HepG2 (cell line): ENCODE results near the gene ATAD3A. TPM values are rescaled to one million over a fixed set of nuclear protein-coding genes. Genes with fewer than 3 reads are reported as not detected.

ENCODE experiments used
- CENPX ChIP-seq: sonication (generic); formaldehyde crosslinking; IDR thresholded peaks from 2 replicates; pipeline ENCODE4 v1.9.0; 2021; ENCODE audit warnings: mild to moderate bottlenecking, missing genetic modification reagents, moderate library complexity
- CERS6 ChIP-seq: sonication (generic); formaldehyde crosslinking; IDR thresholded peaks from 2 replicates; pipeline ENCODE4 v1.5.0; 2020; ENCODE audit warnings: missing genetic modification reagents
- GMEB1 ChIP-seq: sonication (generic); formaldehyde crosslinking; IDR thresholded peaks from 2 replicates; pipeline ENCODE4 v1.5.1; 2020; ENCODE audit warnings: missing genetic modification reagents, mild to moderate bottlenecking, borderline replicate concordance
- GPN1 ChIP-seq: sonication (generic); formaldehyde crosslinking; IDR thresholded peaks from 2 replicates; pipeline ENCODE4 v1.5.1; 2020; ENCODE audit warnings: missing genetic modification reagents, borderline replicate concordance
- HNF4G ChIP-seq, 2 experiments: sonication (generic) in 1 of 2; formaldehyde crosslinking in 1 of 2; IDR thresholded peaks; 2 replicates each; pipeline versions ENCODE4 v1.4.0 to v1.6.1; 2011 to 2020; ENCODE audit warnings: borderline replicate concordance in 2 of 2, low read depth in 2 of 2, mild to moderate bottlenecking in 2 of 2, low read length in 1 of 2, missing genetic modification reagents in 1 of 2, moderate library complexity in 1 of 2
- KIAA2018 ChIP-seq: sonication (generic); formaldehyde crosslinking; IDR thresholded peaks from 2 replicates; pipeline ENCODE4 v1.5.0; 2020; ENCODE audit warnings: mild to moderate bottlenecking, missing genetic modification reagents, borderline replicate concordance
- MAFK ChIP-seq, 2 experiments: IDR thresholded peaks in 1 of 2; conservative IDR thresholded peaks in 1 of 2; 2 replicates each; pipeline ENCODE4 v1.6.1; 2011; ENCODE audit warnings: improper control_type of control experiment in 2 of 2, low read length in 2 of 2
- PLRG1 ChIP-seq: fragments of 450-650 bp; conservative IDR thresholded peaks from 2 replicates; pipeline ENCODE4 v1.6.1; 2016
- SALL1 ChIP-seq: sonication (generic); formaldehyde crosslinking; IDR thresholded peaks from 2 replicates; pipeline ENCODE4 v1.8.0; 2022; ENCODE audit warnings: mild to moderate bottlenecking, missing genetic modification reagents
- THRA ChIP-seq: sonication (generic); formaldehyde crosslinking; IDR thresholded peaks from 2 replicates; pipeline ENCODE4 v1.4.0; 2020; ENCODE audit warnings: missing genetic modification reagents, borderline replicate concordance
- THYN1 ChIP-seq: sonication (generic); formaldehyde crosslinking; IDR thresholded peaks from 2 replicates; pipeline ENCODE4 v1.8.1; 2023; ENCODE audit warnings: low read depth, mild to moderate bottlenecking, moderate library complexity, missing genetic modification reagents, borderline replicate concordance
- WIZ ChIP-seq: sonication (generic); formaldehyde crosslinking; IDR thresholded peaks from 2 replicates; pipeline ENCODE4 v1.5.1; 2020; ENCODE audit warnings: mild to moderate bottlenecking, missing genetic modification reagents
- ZNF34 ChIP-seq: sonication (generic); formaldehyde crosslinking; IDR thresholded peaks from 2 replicates; pipeline ENCODE4 v1.4.0; 2020; ENCODE audit warnings: mild to moderate bottlenecking, missing genetic modification reagents, borderline replicate concordance
- ZNF382 ChIP-seq: sonication (generic); formaldehyde crosslinking; IDR thresholded peaks from 2 replicates; pipeline ENCODE4 v1.5.0; 2020; ENCODE audit warnings: missing genetic modification reagents, mild to moderate bottlenecking, borderline replicate concordance
- ZNF776 ChIP-seq: sonication (generic); formaldehyde crosslinking; IDR thresholded peaks from 2 replicates; pipeline ENCODE4 v1.4.0; 2020; ENCODE audit warnings: mild to moderate bottlenecking, missing genetic modification reagents
- ZSCAN30 ChIP-seq: sonication (generic); formaldehyde crosslinking; IDR thresholded peaks from 2 replicates; pipeline ENCODE4 v1.5.0; 2020; ENCODE audit warnings: mild to moderate bottlenecking, missing genetic modification reagents
- polyA plus RNA-seq, 8 experiments: library from polyadenylated mRNA; depleted of rRNA in 3 of 8; stranded (reverse) in 7 of 8; unstranded in 1 of 8; fragments of >200 nt; fragmentation: Illumina TruSeq in 4 of 8; extraction: Trizol in 4 of 8; gene quantifications; 2 replicates each; pipeline versions ENCODE4 v1.2.1 to v1.2.3, GENCODE V29; 2011 to 2016; ENCODE audit warnings: low read depth in 4 of 8, missing spikeins in 1 of 8, mixed read lengths in 1 of 8; ENCODE audit not compliant: insufficient read depth in 1 of 8
- total RNA-seq, 5 experiments: library from RNA; depleted of rRNA; stranded (reverse); fragments of >200 nt; fragmentation: Illumina TruSeq; extraction: Trizol; gene quantifications; 2 replicates each; pipeline ENCODE4 v1.2.3, GENCODE V29; 2016; ENCODE audit warnings: low read depth in 1 of 5

Gene ATAD3A
- total and polyA plus RNA-seq, 2 of the 13 experiments (the other 11 are each of a cell fraction or from before 2014, with no cell fraction given): 10.6 to 49.0 TPM

- no peak for TF ChIP-seq KIAA2018 (CRISPR knock-in tag)
- peak; percentile 69 for TF ChIP-seq SALL1 (CRISPR knock-in tag)
- TF ChIP-seq CENPX (CRISPR knock-in tag): no peak
- no peak for TF ChIP-seq GPN1 (CRISPR knock-in tag)
- 0 out of 2 replicates have a peak, but pooled peaks have one; percentile 24 for TF ChIP-seq ZNF776 (CRISPR knock-in tag)
- no peak for TF ChIP-seq MAFK (conservative IDR thresholded peaks at IDR 0.05 in 1 of 2, IDR thresholded peaks at IDR 0.05 in 1 of 2; ENCODE audit: low read length in 2 of 2)
- no peak for TF ChIP-seq ZNF34 (CRISPR knock-in tag)
- TF ChIP-seq CERS6 (CRISPR knock-in tag): no peak
- TF ChIP-seq PLRG1: no peak
- TF ChIP-seq THYN1 (CRISPR knock-in tag): 0 out of 2 replicates have a peak, but pooled peaks have one; percentile 58
- TF ChIP-seq ZSCAN30 (CRISPR knock-in tag): no peak
- TF ChIP-seq THRA: 0 out of 2 replicates have a peak, but pooled peaks have one; percentile 17
- TF ChIP-seq ZNF382 (CRISPR knock-in tag): no peak
- TF ChIP-seq GMEB1 (CRISPR knock-in tag): peak; percentile 94
- 0 out of 2 replicates have a peak, but pooled peaks have one; percentile 18 for TF ChIP-seq HNF4G (IDR thresholded peaks at IDR 0.05; ENCODE audit: borderline replicate concordance, low read depth, low read length)
- no peak for TF ChIP-seq HNF4G (CRISPR knock-in tag; IDR thresholded peaks at IDR 0.05; ENCODE audit: borderline replicate concordance, low read depth)
- TF ChIP-seq WIZ (CRISPR knock-in tag): no peak
These were observed 40.4 kb upstream of the ATAD3A start, which contains the start of gene ATAD3B (continued) for GRCh38 chr1:1471389-1472052.
